Peyer's patch (tissue), 4 donors: Measurements from ENCODE around the gene MFAP5. TPM values are rescaled to one million over a fixed set of nuclear protein-coding genes. Genes with fewer than 3 reads are reported as not detected.

ENCODE experiments used
- DNase-seq, 3 donors: peaks; one replicate each; pipeline ENCODE4 v3.0.0-alpha.2; 2017 to 2019
- H3K27ac ChIP-seq, 4 donors: fragments of 200-600 bp; sonication (generic); one replicate each; pipeline ENCODE4 v1.5.1; 2016 to 2019
- H3K27me3 ChIP-seq, 2 donors: fragments of 200-600 bp; sonication (generic); one replicate each; pipeline ENCODE4 v1.5.1; 2019
- H3K36me3 ChIP-seq, 3 donors: fragments of 200-600 bp; sonication (generic); one replicate each; pipeline ENCODE4 v1.5.1; 2016 to 2019
- H3K4me1 ChIP-seq, 4 donors: fragments of 200-600 bp; sonication (generic); one replicate each; pipeline ENCODE4 v1.5.1; 2016 to 2019
- H3K4me3 ChIP-seq, 4 donors: fragments of 200-600 bp; sonication (generic); 1 replicate in 3 of 4; 2 replicates in 1 of 4; pipeline ENCODE4 v1.5.1; 2016 to 2019; ENCODE audit warnings: mild to moderate bottlenecking in 1 of 4
- H3K9me3 ChIP-seq, 4 donors: fragments of 200-600 bp; sonication (generic); one replicate each; pipeline ENCODE4 v1.5.1; 2016 to 2019; ENCODE audit warnings: mild to moderate bottlenecking in 1 of 4
- POLR2A ChIP-seq, 2 donors: fragments of 450-650 bp; IDR thresholded peaks; one replicate each; pipeline ENCODE4 v1.5.1; 2017; ENCODE audit warnings: antibody characterized with exemption in 2 of 2, mild to moderate bottlenecking in 2 of 2, moderate library complexity in 2 of 2
- total RNA-seq, 4 donors: library from RNA; depleted of rRNA; stranded (reverse); fragments of >200 nt; gene quantifications; one replicate each; pipeline ENCODE4 v1.1.0, GENCODE V29; 2016
- TF ChIP-seq, protein P1 (sequence below), 6 experiments: fragments of 450-650 bp in 4 of 6; fragments of 200-600 bp in 2 of 6; sonication (generic) in 1 of 6; IDR thresholded peaks; one replicate each; pipeline ENCODE4 v1.5.1; 2017 to 2019; ENCODE audit warnings: antibody characterized with exemption in 6 of 6, mild to moderate bottlenecking in 3 of 6, moderate library complexity in 1 of 6

Gene MFAP5
- total RNA-seq, 4 donors from 2014 or later: 17.3 to 67.4 (median 32.4) TPM

DNA sequence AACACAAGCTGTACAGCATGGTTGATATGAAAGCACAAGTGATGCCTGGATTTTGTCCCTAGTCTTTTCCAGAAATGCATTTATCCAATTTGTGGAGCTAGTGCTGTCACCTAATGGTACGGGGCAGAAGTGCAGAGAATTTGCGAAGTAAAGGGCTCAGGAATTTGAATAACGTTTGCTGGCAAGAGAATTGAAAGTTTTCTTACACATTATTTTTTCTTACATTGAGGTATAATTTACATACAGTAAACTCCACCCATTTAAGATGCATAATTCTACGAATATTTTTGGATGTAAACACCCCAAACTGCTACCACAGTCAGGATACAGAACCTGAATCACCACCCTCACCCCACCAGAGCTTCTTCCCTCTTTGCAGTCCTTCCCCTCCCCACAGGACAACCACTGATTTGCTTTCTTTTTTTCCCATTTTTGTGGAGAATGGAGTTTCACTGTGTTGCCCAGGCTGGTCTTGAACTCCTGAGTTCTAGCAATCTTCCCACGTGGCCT, 53.5 kb downstream of the MFAP5 start:
- peak overlapping the region in 1 of 4 donors; percentile 6 for H3K27ac ChIP-seq
- H3K4me1 ChIP-seq: peaks cover 0 to 4% (median 0%) of the 10 kb centered on the region in 4 donors
- no peaks in the 10 kb centered on the region for H3K36me3 ChIP-seq
- DNase-seq: peak in 1 of 3 donors; percentile 80
- no peak overlapping the region for H3K4me3 ChIP-seq
- no peaks in the 10 kb centered on the region for H3K9me3 ChIP-seq
- no peaks in the 10 kb centered on the region for H3K27me3 ChIP-seq
- TF ChIP-seq, protein P1, sequence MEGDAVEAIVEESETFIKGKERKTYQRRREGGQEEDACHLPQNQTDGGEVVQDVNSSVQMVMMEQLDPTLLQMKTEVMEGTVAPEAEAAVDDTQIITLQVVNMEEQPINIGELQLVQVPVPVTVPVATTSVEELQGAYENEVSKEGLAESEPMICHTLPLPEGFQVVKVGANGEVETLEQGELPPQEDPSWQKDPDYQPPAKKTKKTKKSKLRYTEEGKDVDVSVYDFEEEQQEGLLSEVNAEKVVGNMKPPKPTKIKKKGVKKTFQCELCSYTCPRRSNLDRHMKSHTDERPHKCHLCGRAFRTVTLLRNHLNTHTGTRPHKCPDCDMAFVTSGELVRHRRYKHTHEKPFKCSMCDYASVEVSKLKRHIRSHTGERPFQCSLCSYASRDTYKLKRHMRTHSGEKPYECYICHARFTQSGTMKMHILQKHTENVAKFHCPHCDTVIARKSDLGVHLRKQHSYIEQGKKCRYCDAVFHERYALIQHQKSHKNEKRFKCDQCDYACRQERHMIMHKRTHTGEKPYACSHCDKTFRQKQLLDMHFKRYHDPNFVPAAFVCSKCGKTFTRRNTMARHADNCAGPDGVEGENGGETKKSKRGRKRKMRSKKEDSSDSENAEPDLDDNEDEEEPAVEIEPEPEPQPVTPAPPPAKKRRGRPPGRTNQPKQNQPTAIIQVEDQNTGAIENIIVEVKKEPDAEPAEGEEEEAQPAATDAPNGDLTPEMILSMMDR (IDR thresholded peaks at IDR 0.05): peak; percentile 27 to 78 (median 67)
- no peak for TF ChIP-seq POLR2A (IDR thresholded peaks at IDR 0.05)

- no peak overlapping the region for H3K4me3 ChIP-seq
- no peak for TF ChIP-seq POLR2A (IDR thresholded peaks at IDR 0.05)
- TF ChIP-seq, protein P1 (IDR thresholded peaks at IDR 0.05): no peak
Observed at GRCh38 chr12:8606890-8607289, 55.7 kb downstream of the MFAP5 start.

GRCh38 chr12:8605057-8605456, 57.6 kb downstream of the MFAP5 start:
- TF ChIP-seq, protein P1 (IDR thresholded peaks at IDR 0.05): no peak
- TF ChIP-seq POLR2A (IDR thresholded peaks at IDR 0.05): no peak
- no peak overlapping the region for H3K27ac ChIP-seq
- H3K36me3 ChIP-seq: no peaks in the 10 kb centered on the region
- no peaks in the 10 kb centered on the region for H3K9me3 ChIP-seq
- H3K4me1 ChIP-seq: peaks cover 0 to 4% (median 0%) of the 10 kb centered on the region in 4 donors
- H3K4me3 ChIP-seq: no peak overlapping the region
- no peaks in the 10 kb centered on the region for H3K27me3 ChIP-seq
- DNase-seq: no peak

More at GRCh38 chr12:8606890-8607289, 55.7 kb downstream of the MFAP5 start:
- Histone ChIP-seq H3K4me1 (peaks cover 0 to 4% (median 0%) of the 10 kb centered on the region in 4 donors), H3K27ac (no peak overlapping the region), H3K27me3 (no peaks in the 10 kb centered on the region), H3K36me3 (no peaks in the 10 kb centered on the region), H3K9me3 (no peaks in the 10 kb centered on the region)
- no peak for DNase-seq

DNA sequence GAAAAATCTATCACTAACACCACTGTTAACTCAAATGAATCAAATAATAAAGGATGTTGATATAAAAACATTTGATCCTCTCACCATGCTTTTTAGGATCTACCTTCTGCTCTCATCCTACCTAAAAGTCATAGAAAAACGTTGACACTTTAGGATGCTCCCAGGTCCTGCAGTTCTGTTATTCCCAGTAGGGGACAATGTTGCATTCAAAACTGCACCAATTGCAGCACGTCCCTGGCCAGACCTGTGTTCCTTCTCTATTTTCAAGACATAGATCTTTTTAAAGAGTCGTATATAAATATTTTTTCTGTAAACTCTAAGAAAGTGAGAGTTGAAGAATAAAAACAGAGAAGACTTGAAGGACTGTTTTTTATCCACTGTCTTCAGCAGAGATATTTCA, 58.8 kb downstream of the MFAP5 start:
- Histone ChIP-seq H3K4me3 (no peak overlapping the region), H3K27me3 (no peaks in the 10 kb centered on the region), H3K9me3 (no peaks in the 10 kb centered on the region), H3K4me1 (no peaks in the 10 kb centered on the region), H3K27ac (no peak overlapping the region), H3K36me3 (no peaks in the 10 kb centered on the region)
- no peak for TF ChIP-seq POLR2A (IDR thresholded peaks at IDR 0.05)
- TF ChIP-seq, protein P1 (IDR thresholded peaks at IDR 0.05): peak in 2 of 6 experiments; percentile 14
- DNase-seq: no peak

- no peaks in the 10 kb centered on the region for H3K4me1 ChIP-seq
- TF ChIP-seq, protein P1 (IDR thresholded peaks at IDR 0.05): no peak
- TF ChIP-seq POLR2A (IDR thresholded peaks at IDR 0.05): no peak
Observed at GRCh38 chr12:8603286-8603685, 59.3 kb downstream of the MFAP5 start.

GRCh38 chr12:8596561-8596960, 66.1 kb downstream of the MFAP5 start:
- H3K27me3 ChIP-seq: no peaks in the 10 kb centered on the region
- H3K4me1 ChIP-seq: no peaks in the 10 kb centered on the region
- DNase-seq: no peak
- H3K4me3 ChIP-seq: no peak overlapping the region
- H3K9me3 ChIP-seq: no peaks in the 10 kb centered on the region
- no peak overlapping the region for H3K27ac ChIP-seq
- H3K36me3 ChIP-seq: no peaks in the 10 kb centered on the region
- TF ChIP-seq POLR2A (IDR thresholded peaks at IDR 0.05): no peak
- TF ChIP-seq, protein P1 (IDR thresholded peaks at IDR 0.05): no peak

More at GRCh38 chr12:8603286-8603685, 59.3 kb downstream of the MFAP5 start:
- H3K27ac ChIP-seq: no peak overlapping the region
- H3K36me3 ChIP-seq: no peaks in the 10 kb centered on the region
- H3K9me3 ChIP-seq: no peaks in the 10 kb centered on the region
- no peaks in the 10 kb centered on the region for H3K27me3 ChIP-seq
- DNase-seq: no peak
- no peak overlapping the region for H3K4me3 ChIP-seq
